IPS-15b (cell line): Measurements from ENCODE around the gene SP1.
A peak's percentile ranks its signal among the peaks of the same experiment; 100 is the strongest.
"Not testable (repeated sequence)": the region's sequence is repeated elsewhere in the genome, so short reads cannot be mapped to it uniquely, and the experiment has no call there.

Experiments
- H3K27me3 ChIP-seq: one replicate; pipeline ENCODE4 v1.6.1; 2013; ENCODE audit warnings: low read length; ENCODE audit not compliant: control insufficient read depth, insufficient read depth
- H3K36me3 ChIP-seq: one replicate; pipeline ENCODE4 v1.6.1; 2013; ENCODE audit warnings: low read length; ENCODE audit not compliant: control insufficient read depth, insufficient read depth
- H3K4me1 ChIP-seq: one replicate; pipeline ENCODE4 v1.6.1; 2013; ENCODE audit warnings: mild to moderate bottlenecking, low read length; ENCODE audit not compliant: control insufficient read depth, insufficient read depth
- H3K4me3 ChIP-seq: one replicate; pipeline ENCODE4 v1.5.1; 2013; ENCODE audit warnings: low read depth, low read length
- H3K9ac ChIP-seq: one replicate; pipeline ENCODE4 v1.6.1; 2013; ENCODE audit warnings: low read depth, mild to moderate bottlenecking, low read length
- H3K9me3 ChIP-seq: one replicate; pipeline ENCODE4 v1.6.1; 2013; ENCODE audit warnings: mild to moderate bottlenecking, low read length; ENCODE audit not compliant: control insufficient read depth, insufficient read depth

SP1 gene

GRCh38 chr12:53365245-53365904, 14.6 kb upstream of the SP1 start:
- H3K9me3 ChIP-seq, result no peaks in the 10 kb centered on the region
- H3K9ac ChIP-seq, result no peak overlapping the region
- H3K4me3 ChIP-seq, result no peak overlapping the region
- no peaks in the 10 kb centered on the region for H3K36me3 ChIP-seq
- no peaks in the 10 kb centered on the region for H3K27me3 ChIP-seq
- peaks cover under 1% of the 10 kb centered on the region for H3K4me1 ChIP-seq

- not testable (repeated sequence) for H3K4me3 ChIP-seq, H3K9ac ChIP-seq, H3K9me3 ChIP-seq, H3K27me3 ChIP-seq, H3K4me1 ChIP-seq, H3K36me3 ChIP-seq
These were observed 6.3 kb upstream of the SP1 start for GRCh38 chr12:53373554-53374133.

- not testable (repeated sequence) for H3K27me3 ChIP-seq, H3K4me3 ChIP-seq, H3K4me1 ChIP-seq, H3K9me3 ChIP-seq, H3K9ac ChIP-seq, H3K36me3 ChIP-seq
These were observed 5.7 kb upstream of the SP1 start for GRCh38 chr12:53374277-53374676.

- no peaks in the 10 kb centered on the region for H3K9me3 ChIP-seq
- no peak overlapping the region for H3K9ac ChIP-seq
- H3K27me3 ChIP-seq, result no peaks in the 10 kb centered on the region
- H3K4me3 ChIP-seq, result no peak overlapping the region
- no peaks in the 10 kb centered on the region for H3K36me3 ChIP-seq
- peaks cover 12% of the 10 kb centered on the region for H3K4me1 ChIP-seq
These were observed 3.2 kb upstream of the SP1 start for GRCh38 chr12:53376747-53377146.

DNA sequence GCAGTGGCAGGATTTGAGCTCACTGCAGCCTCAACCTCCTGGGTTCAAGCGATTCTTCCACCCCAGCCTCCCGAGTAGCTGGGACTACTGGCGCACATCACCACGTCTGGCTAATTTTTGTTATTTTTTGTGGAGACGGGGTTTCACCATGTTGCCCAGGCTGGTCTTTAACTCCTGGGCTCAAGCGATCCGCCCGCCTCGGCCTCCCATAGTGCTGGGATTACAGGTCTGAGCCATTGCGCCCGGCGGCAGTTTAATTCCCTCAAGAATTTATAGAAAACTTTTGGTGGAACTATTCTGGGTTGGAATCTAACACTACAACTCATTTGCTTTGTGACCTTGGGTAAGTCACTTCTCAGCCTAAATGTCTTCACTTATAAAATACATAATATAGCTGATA, 1.8 kb upstream of the SP1 start:
- Histone ChIP-seq H3K36me3 (peaks cover 13% of the 10 kb centered on the region), H3K9ac (no peak overlapping the region), H3K9me3 (no peaks in the 10 kb centered on the region), H3K4me3 (peak overlapping the region; percentile 77), H3K4me1 (peaks cover 15% of the 10 kb centered on the region), H3K27me3 (no peaks in the 10 kb centered on the region)

- H3K4me3 ChIP-seq, result peak overlapping the region; percentile 77
- H3K27me3 ChIP-seq, result no peaks in the 10 kb centered on the region
- peak overlapping the region; percentile 80 for H3K9ac ChIP-seq
- H3K4me1 ChIP-seq, result peaks cover 17% of the 10 kb centered on the region
- H3K9me3 ChIP-seq, result no peaks in the 10 kb centered on the region
- peaks cover 19% of the 10 kb centered on the region for H3K36me3 ChIP-seq
These were observed 1.1 kb upstream of the SP1 start for GRCh38 chr12:53378724-53379388.

- peak overlapping the region; percentile 77 for H3K4me3 ChIP-seq
- no peaks in the 10 kb centered on the region for H3K27me3 ChIP-seq
- H3K36me3 ChIP-seq, result peaks cover 21% of the 10 kb centered on the region
- H3K9me3 ChIP-seq, result no peaks in the 10 kb centered on the region
- peaks cover 17% of the 10 kb centered on the region for H3K4me1 ChIP-seq
- H3K9ac ChIP-seq, result peak overlapping the region; percentile 80
These were observed 430 bp upstream of the SP1 start for GRCh38 chr12:53379389-53380103.

GRCh38 chr12:53380794-53381730, 1.1 kb downstream of the SP1 start:
- H3K27me3 ChIP-seq, result no peaks in the 10 kb centered on the region
- peaks cover 17% of the 10 kb centered on the region for H3K4me1 ChIP-seq
- no peaks in the 10 kb centered on the region for H3K9me3 ChIP-seq
- H3K36me3 ChIP-seq, result peaks cover 21% of the 10 kb centered on the region
- peak overlapping the region; percentile 61 for H3K4me3 ChIP-seq
- H3K9ac ChIP-seq, result peak overlapping the region; percentile 29

DNA sequence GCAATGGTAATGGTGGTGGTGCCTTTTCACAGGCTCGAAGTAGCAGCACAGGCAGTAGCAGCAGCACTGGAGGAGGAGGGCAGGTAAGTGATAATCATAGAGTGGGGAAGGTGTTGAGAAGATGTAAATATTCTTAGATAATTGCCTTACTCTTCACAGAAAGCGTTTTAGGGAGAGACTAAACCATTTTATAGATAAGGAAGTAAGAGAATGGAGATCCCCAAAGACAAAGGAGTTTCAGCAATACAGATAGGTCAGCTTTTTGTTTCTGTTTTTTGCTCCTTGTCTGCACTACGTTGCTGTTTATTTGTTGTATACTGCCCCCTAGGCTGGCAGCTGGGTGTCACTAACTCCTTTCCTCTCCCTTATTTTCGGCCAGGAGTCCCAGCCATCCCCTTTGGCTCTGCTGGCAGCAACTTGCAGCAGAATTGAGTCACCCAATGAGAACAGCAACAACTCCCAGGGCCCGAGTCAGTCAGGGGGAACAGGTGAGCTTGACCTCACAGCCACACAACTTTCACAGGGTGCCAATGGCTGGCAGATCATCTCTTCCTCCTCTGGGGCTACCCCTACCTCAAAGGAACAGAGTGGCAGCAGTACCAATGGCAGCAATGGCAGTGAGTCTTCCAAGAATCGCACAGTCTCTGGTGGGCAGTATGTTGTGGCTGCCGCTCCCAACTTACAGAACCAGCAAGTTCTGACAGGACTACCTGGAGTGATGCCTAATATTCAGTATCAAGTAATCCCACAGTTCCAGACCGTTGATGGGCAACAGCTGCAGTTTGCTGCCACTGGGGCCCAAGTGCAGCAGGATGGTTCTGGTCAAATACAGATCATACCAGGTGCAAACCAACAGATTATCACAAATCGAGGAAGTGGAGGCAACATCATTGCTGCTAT, 2.0 kb downstream of the SP1 start:
- Histone ChIP-seq H3K4me3 (peak overlapping the region; percentile 61), H3K9ac (no peak overlapping the region), H3K4me1 (peaks cover 17% of the 10 kb centered on the region), H3K27me3 (no peaks in the 10 kb centered on the region), H3K9me3 (no peaks in the 10 kb centered on the region), H3K36me3 (peaks cover 21% of the 10 kb centered on the region)

- peak overlapping the region; percentile 11 for H3K4me3 ChIP-seq
- peaks cover 21% of the 10 kb centered on the region for H3K36me3 ChIP-seq
- H3K9me3 ChIP-seq, result no peaks in the 10 kb centered on the region
- H3K9ac ChIP-seq, result peak overlapping the region; percentile 9
- H3K4me1 ChIP-seq, result peaks cover 17% of the 10 kb centered on the region
- H3K27me3 ChIP-seq, result no peaks in the 10 kb centered on the region
These were observed 3.3 kb downstream of the SP1 start for GRCh38 chr12:53383258-53383657.
